ENCODE results near the gene SREK1IP1.

SREK1IP1 gene

GRCh38 chr5:64800926-64801325, 32.4 kb upstream of the SREK1IP1 start:
- TF ChIP-seq, protein P1, sequence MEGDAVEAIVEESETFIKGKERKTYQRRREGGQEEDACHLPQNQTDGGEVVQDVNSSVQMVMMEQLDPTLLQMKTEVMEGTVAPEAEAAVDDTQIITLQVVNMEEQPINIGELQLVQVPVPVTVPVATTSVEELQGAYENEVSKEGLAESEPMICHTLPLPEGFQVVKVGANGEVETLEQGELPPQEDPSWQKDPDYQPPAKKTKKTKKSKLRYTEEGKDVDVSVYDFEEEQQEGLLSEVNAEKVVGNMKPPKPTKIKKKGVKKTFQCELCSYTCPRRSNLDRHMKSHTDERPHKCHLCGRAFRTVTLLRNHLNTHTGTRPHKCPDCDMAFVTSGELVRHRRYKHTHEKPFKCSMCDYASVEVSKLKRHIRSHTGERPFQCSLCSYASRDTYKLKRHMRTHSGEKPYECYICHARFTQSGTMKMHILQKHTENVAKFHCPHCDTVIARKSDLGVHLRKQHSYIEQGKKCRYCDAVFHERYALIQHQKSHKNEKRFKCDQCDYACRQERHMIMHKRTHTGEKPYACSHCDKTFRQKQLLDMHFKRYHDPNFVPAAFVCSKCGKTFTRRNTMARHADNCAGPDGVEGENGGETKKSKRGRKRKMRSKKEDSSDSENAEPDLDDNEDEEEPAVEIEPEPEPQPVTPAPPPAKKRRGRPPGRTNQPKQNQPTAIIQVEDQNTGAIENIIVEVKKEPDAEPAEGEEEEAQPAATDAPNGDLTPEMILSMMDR (IDR thresholded peaks at IDR 0.05; ENCODE audit: low read depth, low read length): no peak
- DNase-seq (ENCODE audit: low read depth, low spot score): no peak
- in situ Hi-C loops (cut with HindIII; ENCODE audit: low sequenced_read_pairs): no loop called here
- no peak overlapping the region for H3K4me3 ChIP-seq (ENCODE audit: low read depth, low read length)

DNA sequence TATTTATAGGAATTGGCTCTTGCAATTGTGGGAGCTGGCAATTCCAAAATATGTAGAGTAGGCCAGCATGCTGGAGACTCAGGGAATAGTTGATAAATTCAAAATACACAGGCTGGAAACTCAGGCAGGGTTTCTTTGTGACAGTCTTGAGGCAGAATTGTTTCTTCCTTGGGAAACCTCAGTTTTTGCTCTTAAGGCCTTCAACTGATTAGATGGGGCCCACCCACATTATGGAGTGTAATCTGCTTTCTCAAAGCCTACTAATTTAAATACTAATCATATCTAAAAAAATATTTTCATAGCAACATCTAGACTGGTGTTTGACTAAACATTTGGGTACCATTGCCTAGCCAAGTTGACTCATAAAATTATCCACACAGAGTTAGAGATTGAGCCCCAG, 27.8 kb upstream of the SREK1IP1 start:
- TF ChIP-seq, protein P1 (IDR thresholded peaks at IDR 0.05; ENCODE audit: low read depth, low read length): no peak
- no peak for DNase-seq (ENCODE audit: low read depth, low spot score)
- in situ Hi-C loops (cut with HindIII; ENCODE audit: low sequenced_read_pairs): no loop called here
- H3K4me3 ChIP-seq (ENCODE audit: low read depth, low read length): no peak overlapping the region

DNA sequence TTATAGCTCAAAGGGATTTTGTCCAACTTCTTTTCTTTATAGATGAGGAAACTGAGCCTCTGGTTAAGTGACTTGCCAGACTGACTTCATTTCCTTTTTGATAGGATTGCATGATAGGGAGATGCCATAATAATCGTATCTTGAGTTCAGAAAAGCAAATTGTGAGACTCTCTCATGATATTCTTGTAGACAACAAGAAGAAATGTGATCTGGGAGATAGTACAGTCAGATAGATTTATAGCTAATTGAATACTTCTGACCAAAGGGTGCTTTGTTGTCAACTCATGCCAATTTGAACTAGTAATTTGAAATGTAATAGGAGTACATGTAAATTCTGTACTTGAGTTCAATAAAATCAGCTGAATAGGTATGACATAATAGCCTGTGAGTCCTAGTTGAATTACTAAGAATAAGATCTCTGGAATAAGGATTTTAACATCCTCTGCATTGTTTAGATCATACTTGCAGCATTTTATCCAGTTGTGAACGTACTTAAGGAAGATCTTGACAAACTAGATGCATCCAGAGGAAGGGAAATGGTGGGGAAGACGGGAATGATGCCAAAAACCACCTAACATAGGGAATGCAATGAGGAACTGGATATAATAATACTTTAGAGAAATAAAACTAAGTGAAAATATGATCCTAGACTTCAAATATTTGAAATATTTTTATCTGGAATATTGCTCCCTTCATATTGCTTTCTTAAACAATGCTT, 25.7 kb upstream of the SREK1IP1 start:
- no peak overlapping the region for H3K4me3 ChIP-seq (ENCODE audit: low read depth, low read length)
- in situ Hi-C loops (cut with HindIII; ENCODE audit: low sequenced_read_pairs): no loop called here
- no peak for DNase-seq (ENCODE audit: low read depth, low spot score)
- TF ChIP-seq, protein P1 (IDR thresholded peaks at IDR 0.05; ENCODE audit: low read depth, low read length): no peak

- DNase-seq (ENCODE audit: low read depth, low spot score): no peak
- H3K4me3 ChIP-seq (ENCODE audit: low read depth, low read length): no peak overlapping the region
- TF ChIP-seq, protein P1 (IDR thresholded peaks at IDR 0.05; ENCODE audit: low read depth, low read length): no peak
- in situ Hi-C loops (cut with HindIII; ENCODE audit: low sequenced_read_pairs): no loop called here
Observed at GRCh38 chr5:64792469-64792868, 24.0 kb upstream of the SREK1IP1 start.

DNA sequence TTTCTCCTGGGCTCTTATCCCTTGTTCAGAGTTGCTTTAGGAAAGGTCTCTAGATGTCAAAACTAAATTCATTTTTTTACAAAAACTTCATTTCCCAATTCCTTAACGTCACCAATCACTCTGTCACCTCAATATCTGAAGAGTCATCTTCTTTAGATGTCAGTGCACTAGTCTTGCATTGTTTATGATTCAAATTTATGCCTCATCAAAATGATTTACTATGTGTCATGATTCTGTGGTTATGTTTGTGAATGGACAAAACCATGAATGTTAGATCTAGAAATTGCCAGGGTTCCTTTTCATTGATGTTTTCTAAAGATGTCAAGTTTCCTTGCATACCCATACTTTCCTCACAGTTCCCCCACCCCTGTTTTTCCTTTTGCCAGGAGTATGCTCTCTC, 21.7 kb upstream of the SREK1IP1 start:
- no peak for DNase-seq (ENCODE audit: low read depth, low spot score)
- H3K4me3 ChIP-seq (ENCODE audit: low read depth, low read length): no peak overlapping the region
- TF ChIP-seq, protein P1 (IDR thresholded peaks at IDR 0.05; ENCODE audit: low read depth, low read length): no peak
- in situ Hi-C loops (cut with HindIII; ENCODE audit: low sequenced_read_pairs): no loop called here

GRCh38 chr5:64789457-64789856, 21.0 kb upstream of the SREK1IP1 start:
- no peak overlapping the region for H3K4me3 ChIP-seq (ENCODE audit: low read depth, low read length)
- DNase-seq (ENCODE audit: low read depth, low spot score): peak; percentile 32
- in situ Hi-C loops (cut with HindIII; ENCODE audit: low sequenced_read_pairs): no loop called here
- TF ChIP-seq, protein P1 (IDR thresholded peaks at IDR 0.05; ENCODE audit: low read depth, low read length): no peak

Measured in astrocyte of the spinal cord (primary cell).